DND-41 (cell line): ENCODE results near the gene CASP7.
A peak's percentile ranks its signal among the peaks of the same experiment; 100 is the strongest.

Experiments
- ATAC-seq: fragments of 200-7000 bp; cut with Tn5 transposase; 3 replicates; pipeline ENCODE4 v1.9.1; 2021; ENCODE audit warnings: low read depth; ENCODE audit not compliant: insufficient read depth
- DNase-seq: peaks from one replicate; pipeline ENCODE4 v3.0.0-alpha.2; 2020
- H2AFZ ChIP-seq: 2 replicates; pipeline ENCODE4 v1.6.0; 2012; ENCODE audit warnings: low read depth, low read length
- H3K27ac ChIP-seq: 2 replicates; pipeline ENCODE4 v1.5.1; 2012; ENCODE audit warnings: low read length, inconsistent platforms
- H3K27me3 ChIP-seq: fragments of 200-600 bp; sonication (generic); 2 replicates; pipeline ENCODE4 v1.6.0; 2012; ENCODE audit warnings: low read length, mild to moderate bottlenecking, inconsistent platforms; ENCODE audit not compliant: insufficient read depth, poor library complexity
- H3K36me3 ChIP-seq: 2 replicates; pipeline ENCODE4 v1.5.1; 2012; ENCODE audit warnings: low read length, inconsistent platforms; ENCODE audit not compliant: insufficient read depth
- H3K4me1 ChIP-seq: 2 replicates; pipeline ENCODE4 v1.5.1; 2012; ENCODE audit warnings: mild to moderate bottlenecking, low read length; ENCODE audit not compliant: insufficient read depth
- H3K4me2 ChIP-seq: 2 replicates; pipeline ENCODE4 v1.6.0; 2012; ENCODE audit warnings: mild to moderate bottlenecking, moderate library complexity, low read length, inconsistent platforms; ENCODE audit not compliant: insufficient read depth
- H3K4me3 ChIP-seq, 2 experiments: fragments of 200-600 bp in 1 of 2; shearing (Covaris generic) in 1 of 2; 2 replicates each; pipeline ENCODE4 v1.5.1; 2012 to 2016; ENCODE audit warnings: inconsistent platforms in 2 of 2, low read length in 2 of 2, mild to moderate bottlenecking in 2 of 2, low read depth in 1 of 2, moderate library complexity in 1 of 2
- H3K79me2 ChIP-seq: 2 replicates; pipeline ENCODE4 v1.6.0; 2012; ENCODE audit warnings: low read length, inconsistent platforms; ENCODE audit not compliant: insufficient read depth
- H3K9ac ChIP-seq: 2 replicates; pipeline ENCODE4 v1.6.0; 2012; ENCODE audit warnings: low read depth, mild to moderate bottlenecking, inconsistent platforms, low read length, moderate library complexity
- H3K9me3 ChIP-seq: 2 replicates; pipeline ENCODE4 v1.5.1; 2012; ENCODE audit warnings: low read length, moderate library complexity, mild to moderate bottlenecking, inconsistent platforms; ENCODE audit not compliant: insufficient read depth, severe bottlenecking
- H4K20me1 ChIP-seq: 2 replicates; pipeline ENCODE4 v1.6.0; 2012; ENCODE audit warnings: low read length; ENCODE audit not compliant: insufficient read depth
- EZH2 ChIP-seq: IDR thresholded peaks from 3 replicates; pipeline ENCODE4 v1.6.1; 2012; ENCODE audit warnings: borderline replicate concordance, low read depth, mild to moderate bottlenecking, moderate library complexity, low read length, inconsistent platforms; ENCODE audit not compliant: severe bottlenecking
- TF ChIP-seq, protein P1 (sequence below): IDR thresholded peaks from 2 replicates; pipeline ENCODE4 v1.5.1; 2012; ENCODE audit warnings: borderline replicate concordance, low read length, moderate library complexity, mild to moderate bottlenecking; ENCODE audit not compliant: poor library complexity, severe bottlenecking; ENCODE audit errors: extremely low read depth

The CASP7 gene

GRCh38 chr10:113679463-113680189 lies at the start of gene CASP7:
Gene CASP7, plus strand, starts transcription at chr10:113679912. Its CDS starts 17,582 bp downstream, at chr10:113697494.
- H3K4me1 ChIP-seq = peaks cover 30% of the 10 kb centered on the region
- H3K4me3 ChIP-seq = peak within 1 kb of the TSS; percentile 75 to 85
- H3K27ac ChIP-seq = peak within 1 kb of the TSS; percentile 93
- no peaks in the 10 kb centered on the region for H3K27me3 ChIP-seq
- H3K9ac ChIP-seq = peak within 1 kb of the TSS; percentile 97
- peaks cover 6% of the 10 kb centered on the region; the same call in 1 of the 2 replicates for H3K36me3 ChIP-seq
- H3K9me3 ChIP-seq = no peaks in the 10 kb centered on the region
- TF ChIP-seq EZH2 = no peak
- TF ChIP-seq, protein P1, sequence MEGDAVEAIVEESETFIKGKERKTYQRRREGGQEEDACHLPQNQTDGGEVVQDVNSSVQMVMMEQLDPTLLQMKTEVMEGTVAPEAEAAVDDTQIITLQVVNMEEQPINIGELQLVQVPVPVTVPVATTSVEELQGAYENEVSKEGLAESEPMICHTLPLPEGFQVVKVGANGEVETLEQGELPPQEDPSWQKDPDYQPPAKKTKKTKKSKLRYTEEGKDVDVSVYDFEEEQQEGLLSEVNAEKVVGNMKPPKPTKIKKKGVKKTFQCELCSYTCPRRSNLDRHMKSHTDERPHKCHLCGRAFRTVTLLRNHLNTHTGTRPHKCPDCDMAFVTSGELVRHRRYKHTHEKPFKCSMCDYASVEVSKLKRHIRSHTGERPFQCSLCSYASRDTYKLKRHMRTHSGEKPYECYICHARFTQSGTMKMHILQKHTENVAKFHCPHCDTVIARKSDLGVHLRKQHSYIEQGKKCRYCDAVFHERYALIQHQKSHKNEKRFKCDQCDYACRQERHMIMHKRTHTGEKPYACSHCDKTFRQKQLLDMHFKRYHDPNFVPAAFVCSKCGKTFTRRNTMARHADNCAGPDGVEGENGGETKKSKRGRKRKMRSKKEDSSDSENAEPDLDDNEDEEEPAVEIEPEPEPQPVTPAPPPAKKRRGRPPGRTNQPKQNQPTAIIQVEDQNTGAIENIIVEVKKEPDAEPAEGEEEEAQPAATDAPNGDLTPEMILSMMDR = peak; percentile 64
- H4K20me1 ChIP-seq = peaks cover 15% of the 10 kb centered on the region; the same call in 1 of the 2 replicates
- ATAC-seq = peak; percentile 91
- DNase-seq = peak; percentile 95
- H3K4me2 ChIP-seq = peak within 1 kb of the TSS; percentile 99
- peaks cover 48% of the 10 kb centered on the region for H3K79me2 ChIP-seq
- H2AFZ ChIP-seq = peak within 1 kb of the TSS; percentile 99

DNA sequence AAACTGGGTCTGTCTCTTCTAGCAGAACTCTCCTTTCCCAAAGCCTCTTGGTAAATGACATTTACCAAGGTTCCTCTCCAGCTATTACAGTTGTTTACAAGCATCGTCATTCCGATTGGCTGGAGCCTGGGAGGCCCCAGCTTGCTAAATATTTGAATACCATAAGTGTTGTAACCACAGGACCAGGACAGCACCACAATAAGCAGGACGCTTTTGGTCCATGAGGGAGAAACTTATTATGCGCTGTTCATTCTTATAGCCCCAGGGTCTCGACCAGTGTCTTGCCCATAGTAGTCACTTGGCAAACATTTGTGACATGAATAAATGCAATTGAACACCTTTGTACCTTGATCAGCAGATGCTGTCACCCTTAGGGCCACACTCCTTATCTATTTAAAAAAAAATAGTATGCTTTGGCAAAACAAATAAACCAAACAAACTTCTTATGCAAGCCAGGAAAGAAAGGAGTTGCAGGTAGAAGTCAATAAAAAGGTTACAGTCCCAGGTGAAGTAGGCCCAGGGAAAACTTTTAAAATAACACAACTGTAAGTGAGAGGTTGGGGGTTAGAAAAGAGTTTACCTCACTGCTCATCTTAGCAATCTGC lies 48.7 kb upstream of the CASP7 start:
- no peak for TF ChIP-seq EZH2
- TF ChIP-seq, protein P1 = no peak
- Histone ChIP-seq H3K9me3 (no peaks in the 10 kb centered on the region), H3K27me3 (no peaks in the 10 kb centered on the region), H3K79me2 (no peaks in the 10 kb centered on the region), H3K9ac (no peak overlapping the region), H3K27ac (no peak overlapping the region), H3K36me3 (no peaks in the 10 kb centered on the region), H3K4me1 (no peaks in the 10 kb centered on the region), H4K20me1 (no peaks in the 10 kb centered on the region), H3K4me3 (no peak overlapping the region), H3K4me2 (no peak overlapping the region), H2AFZ (no peak overlapping the region)
- DNase-seq (no peak), ATAC-seq (no peak)

- H3K79me2 ChIP-seq = no peaks in the 10 kb centered on the region
- no peak overlapping the region for H3K4me2 ChIP-seq
- no peak overlapping the region for H3K4me3 ChIP-seq
- DNase-seq (no peak), ATAC-seq (no peak)
- H2AFZ ChIP-seq = no peak overlapping the region
- no peaks in the 10 kb centered on the region for H3K27me3 ChIP-seq
- no peaks in the 10 kb centered on the region for H3K9me3 ChIP-seq
- TF ChIP-seq EZH2 = no peak
- TF ChIP-seq, protein P1 = no peak
- no peaks in the 10 kb centered on the region for H4K20me1 ChIP-seq
- H3K27ac ChIP-seq = no peak overlapping the region
- H3K36me3 ChIP-seq = no peaks in the 10 kb centered on the region
- H3K4me1 ChIP-seq = no peaks in the 10 kb centered on the region
- H3K9ac ChIP-seq = no peak overlapping the region
Observed at GRCh38 chr10:113631684-113632367, 47.9 kb upstream of the CASP7 start.
